HG03575 (cell line): ENCODE results near the gene ZNF621.

Experiments
- ATAC-seq: cut with Tn5 transposase; IDR thresholded peaks from one replicate; pipeline ENCODE4 v1.9.1; 2021; ENCODE audit not compliant: unreplicated experiment, insufficient number of reproducible peaks, low FRiP score; ENCODE audit errors: extremely low read depth

ZNF621 gene

GRCh38 chr3:40588406-40588805, 63.6 kb downstream of the ZNF621 start:
- no peak for ATAC-seq
